Stomach (tissue), 4 donors: ENCODE results near the gene PRKN.

Experiments
- CTCF ChIP-seq, 7 experiments: fragments of 450-650 bp in 4 of 7; fragments of 200-600 bp in 3 of 7; sonication (generic) in 3 of 7; IDR thresholded peaks; one replicate each; pipeline ENCODE4 v1.5.1; 2016 to 2019; ENCODE audit warnings: antibody characterized with exemption in 7 of 7, control low read depth in 2 of 7, mild to moderate bottlenecking in 1 of 7
- EP300 ChIP-seq: sonication (generic); formaldehyde crosslinking; IDR thresholded peaks from one replicate; pipeline ENCODE4 v1.6.1; 2017; ENCODE audit warnings: antibody characterized with exemption
- POLR2A ChIP-seq, 4 donors: fragments of 450-650 bp; IDR thresholded peaks; one replicate each; pipeline ENCODE4 v1.6.1; 2016; ENCODE audit warnings: antibody characterized with exemption in 4 of 4, control low read depth in 2 of 4, mild to moderate bottlenecking in 1 of 4, moderate library complexity in 1 of 4

DNA sequence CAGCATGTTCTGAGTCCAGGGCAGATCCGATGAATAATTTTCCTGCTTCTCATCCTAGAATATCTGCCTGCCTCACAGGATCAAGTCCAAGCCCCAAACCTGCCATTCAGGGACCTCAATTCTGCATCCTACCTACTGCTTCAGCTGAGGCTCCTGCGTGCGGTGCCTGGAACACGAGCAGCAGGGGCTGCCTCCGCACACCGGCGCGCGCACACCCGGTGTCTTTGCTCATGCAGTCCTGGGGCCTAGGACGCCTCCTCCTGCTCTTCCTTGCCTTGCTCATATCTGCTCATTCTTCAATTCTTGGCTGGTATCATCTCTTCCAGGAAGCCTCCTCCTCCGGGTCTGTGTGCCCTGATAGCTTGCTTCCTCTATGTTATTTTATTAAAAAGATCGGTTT, 1372.6 kb downstream of the PRKN start:
- TF ChIP-seq CTCF (IDR thresholded peaks at IDR 0.05), result no peak
- TF ChIP-seq POLR2A (IDR thresholded peaks at IDR 0.05), result no peak
- no peak for TF ChIP-seq EP300
